Measurements from ENCODE around the gene CXCL5. TPM values are rescaled to one million over a fixed set of nuclear protein-coding genes. Genes with fewer than 3 reads are reported as not detected.

CXCL5 gene
- total and polyA plus RNA-seq, 2 of the 4 experiments (the other 2 are of a cell fraction), result 0.14 TPM; not detected in 1

GRCh38 chr4:73945674-73946449, 52.6 kb downstream of the CXCL5 start:
- in situ Hi-C loops (cut with MboI; ENCODE audit: low sequenced_read_pairs) (no loop called here), intact Hi-C loops (cut with micrococcal nuclease) (no loop called here), dilution Hi-C loops (cut with HindIII; ENCODE audit: low sequenced_read_pairs, unreplicated experiment) (no loop called here)
- Histone ChIP-seq H3K27ac (ENCODE audit: insufficient read depth, low read length) (no peak overlapping the region), H4K20me1 (ENCODE audit: insufficient read depth, low read length) (no peaks in the 10 kb centered on the region), H3K14ac (replicated peaks; ENCODE audit: low read depth, low read length) (no peak overlapping the region), H3K18ac (ENCODE audit: low read depth, low read length) (no peak overlapping the region), H2AK9ac (replicated peaks; ENCODE audit: low read depth, low read length, poor library complexity) (no peak overlapping the region), H3K9me3 (ENCODE audit: control insufficient read depth, insufficient read depth, low read length) (no peaks in the 10 kb centered on the region), H4K91ac (ENCODE audit: insufficient read depth, low read depth, low read length) (no peak overlapping the region), H3K9ac (ENCODE audit: low read depth, low read length) (no peak overlapping the region), H3K4me1 (ENCODE audit: control insufficient read depth, insufficient read depth, low read length) (no peaks in the 10 kb centered on the region), H3K27me3 (ENCODE audit: control insufficient read depth, insufficient read depth, low read length) (peaks cover 47% of the 10 kb centered on the region), H4K5ac (ENCODE audit: low read depth, low read length) (no peak overlapping the region), H3K4me3 (ENCODE audit: insufficient read depth, low read depth, low read length) (no peak overlapping the region), H3K4ac (ENCODE audit: low read depth, low read length) (no peak overlapping the region), H3K4me2 (ENCODE audit: low read depth, low read length) (no peak overlapping the region), H4K8ac (ENCODE audit: low read depth in 2 of 2, low read length in 2 of 2) (no peak overlapping the region), H2BK120ac (ENCODE audit: low read depth, low read length) (no peak overlapping the region), H3K23ac (ENCODE audit: low read depth, low read length) (no peak overlapping the region), H2AK5ac (ENCODE audit: low read depth, low read length) (no peak overlapping the region), H2BK15ac (ENCODE audit: low read depth, low read length) (no peak overlapping the region), H2AFZ (replicated peaks; ENCODE audit: low read length, poor library complexity) (no peak overlapping the region), H2BK20ac (ENCODE audit: low read depth, low read length) (no peak overlapping the region), H2BK5ac (ENCODE audit: low read depth, low read length, poor library complexity, severe bottlenecking) (no peak overlapping the region), H3K36me3 (ENCODE audit: control insufficient read depth, insufficient read depth, low read length) (no peaks in the 10 kb centered on the region), H3K9me1 (ENCODE audit: insufficient read depth, low read length) (no peaks in the 10 kb centered on the region), H3K56ac (ENCODE audit: extremely low read depth, insufficient read depth, low read length) (no peak overlapping the region), H3K79me1 (ENCODE audit: low read depth in 1 of 2, low read length in 2 of 2) (no peaks in the 10 kb centered on the region)
- no peak for TF ChIP-seq RFX5 (IDR thresholded peaks at IDR 0.05; ENCODE audit: low read depth, low read length)
- TF ChIP-seq RCOR1 (IDR thresholded peaks at IDR 0.05; ENCODE audit: insufficient replicate concordance, low read length), result no peak
- TF ChIP-seq CEBPB (IDR thresholded peaks at IDR 0.05; ENCODE audit: low read depth, low read length), result no peak
- no peak for TF ChIP-seq FOS (IDR thresholded peaks at IDR 0.05; ENCODE audit: low read depth, low read length)
- TF ChIP-seq ELK1 (IDR thresholded peaks at IDR 0.05; ENCODE audit: borderline replicate concordance, low read depth, low read length), result no peak
- no peak for TF ChIP-seq CHD1 (IDR thresholded peaks at IDR 0.05; ENCODE audit: low read depth, low read length)
- no peak for TF ChIP-seq MAZ (IDR thresholded peaks at IDR 0.05; ENCODE audit: borderline replicate concordance, low read depth, low read length)
- no peak for TF ChIP-seq CTCF (conservative IDR thresholded peaks at IDR 0.05; ENCODE audit: low read depth, low read length)
- no peak for TF ChIP-seq SMC3 (IDR thresholded peaks at IDR 0.05; ENCODE audit: low read depth, low read length)
- no peak for TF ChIP-seq RAD21 (IDR thresholded peaks at IDR 0.05; ENCODE audit: low read length)
- no peak for TF ChIP-seq BHLHE40 (IDR thresholded peaks at IDR 0.05; ENCODE audit: low read depth, low read length)
- TF ChIP-seq NFE2L2 (IDR thresholded peaks at IDR 0.05; ENCODE audit: low read depth, low read length), result no peak
- TF ChIP-seq USF2 (IDR thresholded peaks at IDR 0.05; ENCODE audit: low read depth, low read length), result no peak
- TF ChIP-seq POLR2A (IDR thresholded peaks at IDR 0.05; ENCODE audit: low read depth, low read length), result no peak
- TF ChIP-seq MAFK (IDR thresholded peaks at IDR 0.05; ENCODE audit: low read depth, low read length), result no peak
- no peak for TF ChIP-seq MXI1 (IDR thresholded peaks at IDR 0.05; ENCODE audit: borderline replicate concordance, low read depth, low read length)
- no CpG with 5 or more reads among the region's 3 CpGs for WGBS, 2 experiments (ENCODE audit: extremely low coverage in 2 of 2, insufficient read length in 1 of 2)
- POLR2A ChIA-PET (ENCODE audit: unreplicated experiment), result no interaction called here
- no TSS peak for BruUV-seq (replicated peaks)
- DNase-seq (no peak), ATAC-seq (ENCODE audit: low read depth) (no peak)
- CTCF ChIA-PET, result interaction anchor here (1.7 kb wide), 1 partner anchor 93 kb away, joined by 4 read pairs; the partner anchor contains the start of gene CXCL3
